HG02852 (cell line): ENCODE results near the gene CROCC2.

Experiments
- ATAC-seq: cut with Tn5 transposase; IDR thresholded peaks from one replicate; pipeline ENCODE4 v1.9.1; 2021; ENCODE audit warnings: mild to moderate bottlenecking, moderate library complexity; ENCODE audit not compliant: unreplicated experiment

CROCC2 gene

GRCh38 chr2:240983361-240983995 is 77.3 kb downstream of the CROCC2 start:
- ATAC-seq, result no peak

GRCh38 chr2:240983996-240984498 is 77.9 kb downstream of the CROCC2 start:
- ATAC-seq, result no peak

- no peak for ATAC-seq
These were observed 80.0 kb downstream of the CROCC2 start for GRCh38 chr2:240985881-240986786.

- ATAC-seq, result no peak
These were observed 80.8 kb downstream of the CROCC2 start for GRCh38 chr2:240986787-240987411.

GRCh38 chr2:240987588-240987987 is 81.5 kb downstream of the CROCC2 start:
- no peak for ATAC-seq

- ATAC-seq, result no peak
These were observed 82.0 kb downstream of the CROCC2 start for GRCh38 chr2:240988146-240988545.

- ATAC-seq, result no peak
These were observed 82.6 kb downstream of the CROCC2 start for GRCh38 chr2:240988571-240989271.

- ATAC-seq, result no peak
These were observed 83.5 kb downstream of the CROCC2 start for GRCh38 chr2:240989451-240990265.

GRCh38 chr2:240990266-240990529 is 84.1 kb downstream of the CROCC2 start:
- no peak for ATAC-seq

GRCh38 chr2:240990726-240991377 is 84.7 kb downstream of the CROCC2 start:
- ATAC-seq, result no peak

GRCh38 chr2:240991378-240992263 is 85.5 kb downstream of the CROCC2 start:
- no peak for ATAC-seq

GRCh38 chr2:240992572-240993291 is 86.6 kb downstream of the CROCC2 start:
- no peak for ATAC-seq

GRCh38 chr2:240993446-240994170 is 87.5 kb downstream of the CROCC2 start:
- ATAC-seq, result no peak

GRCh38 chr2:240994171-240994896 is 88.2 kb downstream of the CROCC2 start:
- ATAC-seq, result no peak

- no peak for ATAC-seq
These were observed 89.2 kb downstream of the CROCC2 start for GRCh38 chr2:240995041-240996021.
